Smooth muscle cell (in vitro differentiated cells): ENCODE results near the gene ZFYVE16. TPM values are rescaled to one million over a fixed set of nuclear protein-coding genes. Genes with fewer than 3 reads are reported as not detected.
"Not testable (repeated sequence)": the region's sequence is repeated elsewhere in the genome, so short reads cannot be mapped to it uniquely, and the experiment has no call there.

Experiments
- DNase-seq: peaks from one replicate; lab custom pipeline; 2025; ENCODE audit not compliant: unreplicated experiment; lab: John Stamatoyannopoulos, UW
- H2AFZ ChIP-seq: fragments of 200-600 bp; sonication (generic); 2 replicates; pipeline ENCODE4 v1.6.0; 2016; ENCODE audit warnings: antibody characterized with exemption, low read depth, mild to moderate bottlenecking
- H3F3A ChIP-seq: fragments of 200-600 bp; sonication (generic); 2 replicates; pipeline ENCODE4 v1.6.0; 2017; ENCODE audit warnings: antibody characterized with exemption, low read depth
- H3K27ac ChIP-seq: fragments of 200-600 bp; sonication (generic); 2 replicates; pipeline ENCODE4 v1.5.1; 2016; ENCODE audit warnings: low read depth, mild to moderate bottlenecking
- H3K27me3 ChIP-seq: fragments of 200-600 bp; sonication (generic); 2 replicates; pipeline ENCODE4 v1.6.1; 2016; ENCODE audit warnings: low read depth, mild to moderate bottlenecking
- H3K36me3 ChIP-seq: fragments of 200-600 bp; sonication (generic); 2 replicates; pipeline ENCODE4 v1.5.1; 2016; ENCODE audit warnings: low read depth
- H3K4me1 ChIP-seq: fragments of 200-600 bp; sonication (generic); 2 replicates; pipeline ENCODE4 v1.5.1; 2016; ENCODE audit warnings: low read depth
- H3K4me2 ChIP-seq: fragments of 200-600 bp; sonication (generic); 2 replicates; pipeline ENCODE4 v1.6.0; 2016; ENCODE audit warnings: mild to moderate bottlenecking
- H3K4me3 ChIP-seq: fragments of 200-600 bp; sonication (generic); 2 replicates; pipeline ENCODE4 v1.5.1; 2016; ENCODE audit warnings: mild to moderate bottlenecking
- H3K79me2 ChIP-seq: fragments of 200-600 bp; sonication (generic); 2 replicates; pipeline ENCODE4 v1.6.0; 2016; ENCODE audit warnings: low read depth, mild to moderate bottlenecking
- H3K9ac ChIP-seq: fragments of 200-600 bp; sonication (generic); 2 replicates; pipeline ENCODE4 v1.6.0; 2016; ENCODE audit warnings: low read depth
- H3K9me3 ChIP-seq: fragments of 200-600 bp; sonication (generic); replicated peaks from 2 replicates; pipeline ENCODE4 v1.5.1; 2016; ENCODE audit warnings: low read depth
- H4K20me1 ChIP-seq: fragments of 200-600 bp; sonication (generic); 2 replicates; pipeline ENCODE4 v1.6.0; 2016; ENCODE audit warnings: low read depth
- WGBS: methylation state at CpG from one replicate; pipeline ENCODE4 v1.1.7; 2016; ENCODE audit warnings: low lambda C conversion rate; 5-methylcytosine and 5-hydroxymethylcytosine counted together
- polyA plus RNA-seq: library from polyadenylated mRNA; unstranded; fragments of >200 nt; fragmentation: Nextera tagmentation; extraction: Ambion mirVana; gene quantifications from 2 replicates; pipeline ENCODE4 v1.2.1, GENCODE V29; 2016
- total RNA-seq: library from RNA; depleted of rRNA; stranded (reverse); fragments of >200 nt; gene quantifications from 2 replicates; pipeline ENCODE4 v1.2.3, GENCODE V29; 2014
- TF ChIP-seq, protein P1 (sequence below): fragments of 200-600 bp; sonication (generic); IDR thresholded peaks from 2 replicates; pipeline ENCODE4 v1.5.1; 2017; ENCODE audit warnings: borderline replicate concordance, mild to moderate bottlenecking, antibody characterized with exemption; ENCODE audit not compliant: insufficient read depth, poor library complexity, severe bottlenecking

The ZFYVE16 gene
- total and polyA plus RNA-seq, 2 experiments from 2014 or later: 16.5 to 40.9 TPM

GRCh38 chr5:80463269-80463668, 55.4 kb downstream of the ZFYVE16 start:
- Histone ChIP-seq H3K4me1 (no peaks in the 10 kb centered on the region), H3K27ac (no peak overlapping the region), H3K9ac (no peak overlapping the region), H3K4me3 (no peak overlapping the region), H3K36me3 (peaks cover 28% of the 10 kb centered on the region), H3K9me3 (no peaks in the 10 kb centered on the region), H3K79me2 (no peaks in the 10 kb centered on the region), H3K4me2 (no peak overlapping the region), H3K27me3 (no peaks in the 10 kb centered on the region), H4K20me1 (no peaks in the 10 kb centered on the region), H2AFZ (no peak overlapping the region), H3F3A (no peaks in the 10 kb centered on the region)
- DNase-seq: no peak
- 97% methylated on average over 4 of the region's 4 CpGs for WGBS
- TF ChIP-seq, protein P1, sequence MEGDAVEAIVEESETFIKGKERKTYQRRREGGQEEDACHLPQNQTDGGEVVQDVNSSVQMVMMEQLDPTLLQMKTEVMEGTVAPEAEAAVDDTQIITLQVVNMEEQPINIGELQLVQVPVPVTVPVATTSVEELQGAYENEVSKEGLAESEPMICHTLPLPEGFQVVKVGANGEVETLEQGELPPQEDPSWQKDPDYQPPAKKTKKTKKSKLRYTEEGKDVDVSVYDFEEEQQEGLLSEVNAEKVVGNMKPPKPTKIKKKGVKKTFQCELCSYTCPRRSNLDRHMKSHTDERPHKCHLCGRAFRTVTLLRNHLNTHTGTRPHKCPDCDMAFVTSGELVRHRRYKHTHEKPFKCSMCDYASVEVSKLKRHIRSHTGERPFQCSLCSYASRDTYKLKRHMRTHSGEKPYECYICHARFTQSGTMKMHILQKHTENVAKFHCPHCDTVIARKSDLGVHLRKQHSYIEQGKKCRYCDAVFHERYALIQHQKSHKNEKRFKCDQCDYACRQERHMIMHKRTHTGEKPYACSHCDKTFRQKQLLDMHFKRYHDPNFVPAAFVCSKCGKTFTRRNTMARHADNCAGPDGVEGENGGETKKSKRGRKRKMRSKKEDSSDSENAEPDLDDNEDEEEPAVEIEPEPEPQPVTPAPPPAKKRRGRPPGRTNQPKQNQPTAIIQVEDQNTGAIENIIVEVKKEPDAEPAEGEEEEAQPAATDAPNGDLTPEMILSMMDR: no peak

DNA sequence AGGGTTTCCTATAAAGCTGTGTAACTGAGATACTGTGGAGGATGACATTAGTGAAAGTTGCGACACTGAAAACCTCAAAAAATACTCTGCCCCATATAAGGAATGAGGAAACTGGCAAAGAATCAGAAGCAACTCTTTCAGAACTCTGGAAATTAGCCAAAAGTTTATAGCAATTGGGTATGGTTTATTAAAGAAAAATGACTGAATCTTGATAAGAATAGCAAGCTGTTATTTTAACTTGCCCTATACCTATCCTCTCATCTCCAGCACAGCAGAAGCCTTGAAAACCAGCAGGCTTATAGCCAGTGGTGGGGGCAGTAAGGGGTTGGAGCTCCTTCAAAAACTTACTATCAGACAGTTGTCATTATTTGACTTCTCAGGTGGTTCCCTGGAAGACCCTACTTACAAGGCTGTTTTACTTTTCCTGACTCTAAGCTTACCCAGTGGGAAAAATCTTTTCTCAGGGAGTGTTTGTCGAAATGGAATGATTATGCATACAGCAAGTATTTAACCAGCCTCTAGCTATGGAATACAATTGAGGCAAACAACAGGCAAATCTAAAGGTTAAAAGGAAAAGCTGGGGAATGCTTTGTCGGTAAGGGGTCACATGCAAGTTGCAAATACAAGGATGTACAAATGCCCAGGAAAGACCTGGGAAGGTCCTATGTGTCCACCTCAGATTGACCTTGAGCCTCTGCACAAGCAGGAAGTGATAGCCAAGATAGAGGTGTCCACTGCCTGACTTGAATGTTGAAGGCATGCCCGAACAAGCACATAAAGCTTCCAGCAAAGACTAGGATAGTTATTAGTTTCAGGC, 59.0 kb downstream of the ZFYVE16 start:
- Histone ChIP-seq H3K9me3 (no peaks in the 10 kb centered on the region), H3K27ac (peak overlapping the region; percentile 59), H4K20me1 (no peaks in the 10 kb centered on the region), H3K36me3 (peaks cover 22% of the 10 kb centered on the region), H3K4me1 (no peaks in the 10 kb centered on the region), H3F3A (no peaks in the 10 kb centered on the region), H2AFZ (no peak overlapping the region), H3K4me2 (peak overlapping the region; percentile 10), H3K79me2 (no peaks in the 10 kb centered on the region), H3K27me3 (no peaks in the 10 kb centered on the region), H3K9ac (no peak overlapping the region), H3K4me3 (no peak overlapping the region)
- no peak for DNase-seq
- TF ChIP-seq, protein P1: no peak
- WGBS: 52% methylated on average over 4 of the region's 4 CpGs

- Histone ChIP-seq H3K36me3 (peaks cover 24% of the 10 kb centered on the region), H3K79me2 (no peaks in the 10 kb centered on the region), H4K20me1 (no peaks in the 10 kb centered on the region), H2AFZ (no peak overlapping the region), H3K4me3 (no peak overlapping the region), H3K9me3 (no peaks in the 10 kb centered on the region), H3K27ac (peak overlapping the region; percentile 59), H3K27me3 (no peaks in the 10 kb centered on the region), H3K4me1 (no peaks in the 10 kb centered on the region), H3K9ac (no peak overlapping the region), H3K4me2 (no peak overlapping the region), H3F3A (no peaks in the 10 kb centered on the region)
- WGBS: 94% methylated on average over 1 of the region's 1 CpG
- no peak for DNase-seq
- TF ChIP-seq, protein P1: no peak
These were observed 60.3 kb downstream of the ZFYVE16 start for GRCh38 chr5:80468131-80468530.

DNA sequence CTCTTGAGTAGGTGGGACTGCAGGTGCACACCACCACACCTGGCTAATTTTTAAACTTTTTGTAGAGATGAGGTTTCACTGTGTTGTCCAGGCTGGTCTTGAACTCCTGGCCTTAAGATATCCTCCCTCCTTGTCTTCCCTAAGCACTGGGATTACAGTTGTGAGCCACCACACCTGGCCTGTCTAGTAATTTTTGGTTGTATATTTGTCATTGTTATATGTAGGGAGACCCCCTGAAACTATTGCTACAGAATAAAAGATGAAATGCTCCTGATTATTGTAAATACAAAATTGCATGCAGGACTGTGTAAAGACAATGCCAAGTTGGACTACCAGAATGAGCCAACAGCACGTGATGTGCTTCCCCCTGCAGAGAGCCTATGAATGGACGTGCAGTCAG, 62.8 kb downstream of the ZFYVE16 start:
- WGBS: 100% methylated on average over 2 of the region's 2 CpGs
- H2AFZ ChIP-seq, H3K9ac ChIP-seq, H3K27me3 ChIP-seq, H3K79me2 ChIP-seq, DNase-seq, H3K9me3 ChIP-seq, H3K4me3 ChIP-seq, H3K27ac ChIP-seq, H3F3A ChIP-seq, H4K20me1 ChIP-seq, H3K4me2 ChIP-seq, H3K4me1 ChIP-seq: not testable (repeated sequence)
- peaks cover 43% of the 10 kb centered on the region for H3K36me3 ChIP-seq
